BLaER1 treated with 17β-estradiol and CSF1 and Interleukin-3, amounts not matched to agents 10 nM and 100 nM (cell line): ENCODE results near the gene ZNF555.

Source experiments
- H3K27ac ChIP-seq, 11 experiments: shearing (Covaris generic); formaldehyde crosslinking; 2 replicates each; pipeline ENCODE4 v1.8.1; 2022
- H3K27me3 ChIP-seq, 11 experiments: shearing (Covaris generic); formaldehyde crosslinking; 2 replicates each; pipeline ENCODE4 v1.8.1; 2022
- H3K36me3 ChIP-seq, 11 experiments: shearing (Covaris generic); formaldehyde crosslinking; 2 replicates each; pipeline ENCODE4 v1.8.1; 2022
- H3K4me1 ChIP-seq, 10 experiments: shearing (Covaris generic); formaldehyde crosslinking; 2 replicates each; pipeline ENCODE4 v1.8.1; 2022
- H3K4me2 ChIP-seq, 11 experiments: shearing (Covaris generic); formaldehyde crosslinking; 2 replicates each; pipeline ENCODE4 v1.8.1; 2022
- H3K4me3 ChIP-seq, 10 experiments: shearing (Covaris generic); formaldehyde crosslinking; 2 replicates each; pipeline ENCODE4 v1.8.1; 2022
- H3K9ac ChIP-seq, 11 experiments: shearing (Covaris generic); formaldehyde crosslinking; 2 replicates each; pipeline ENCODE4 v1.8.1; 2022
- H3K9me3 ChIP-seq, 11 experiments: shearing (Covaris generic); formaldehyde crosslinking; replicated peaks in 1 of 11; 2 replicates each; pipeline ENCODE4 v1.8.1; 2022
- H4K20me1 ChIP-seq, 11 experiments: shearing (Covaris generic); formaldehyde crosslinking; 2 replicates each; pipeline ENCODE4 v1.8.1; 2022
- Cebpa-rat ChIP-seq, 11 experiments: shearing (Covaris generic); IDR thresholded peaks; 2 replicates each; pipeline ENCODE4 v1.8.1; 2022

ZNF555 gene

GRCh38 chr19:2798158-2798685, 43.1 kb upstream of the ZNF555 start:
- peaks cover 0 to 5% (median 0%) of the 10 kb centered on the region in 11 experiments; a peak in 2 of 22 replicates for H3K27me3 ChIP-seq
- H3K27ac ChIP-seq: peak overlapping the region in 3 of 11 experiments; percentile 8 to 48 (median 13); a peak in 5 of 22 replicates
- peaks cover 0 to 94% (median 63%) of the 10 kb centered on the region in 11 experiments; a peak in 18 of 22 replicates for H4K20me1 ChIP-seq
- peaks cover 16 to 66% (median 60%) of the 10 kb centered on the region in 10 experiments for H3K4me1 ChIP-seq
- no peaks in the 10 kb centered on the region for H3K9me3 ChIP-seq
- no peak overlapping the region for H3K4me3 ChIP-seq
- H3K36me3 ChIP-seq: peaks cover 59 to 91% (median 84%) of the 10 kb centered on the region in 11 experiments
- H3K9ac ChIP-seq: peak overlapping the region in 6 of 11 experiments; percentile 7 to 37 (median 32); a peak in 3 of 22 replicates
- TF ChIP-seq Cebpa-rat (IDR thresholded peaks at IDR 0.05): no peak
- H3K4me2 ChIP-seq: peak overlapping the region in 9 of 11 experiments; percentile 1 to 94 (median 74); a peak in 12 of 22 replicates

- TF ChIP-seq Cebpa-rat (IDR thresholded peaks at IDR 0.05): no peak
- H3K4me3 ChIP-seq: no peak overlapping the region
- H3K9ac ChIP-seq: peak overlapping the region in 5 of 11 experiments; percentile 9 to 37 (median 33); a peak in 2 of 22 replicates
- H3K9me3 ChIP-seq: no peaks in the 10 kb centered on the region
- peaks cover 56 to 91% (median 82%) of the 10 kb centered on the region in 11 experiments for H3K36me3 ChIP-seq
- peaks cover 21 to 71% (median 65%) of the 10 kb centered on the region in 10 experiments for H3K4me1 ChIP-seq
- peaks cover 0 to 95% (median 68%) of the 10 kb centered on the region in 11 experiments; a peak in 19 of 22 replicates for H4K20me1 ChIP-seq
- H3K27me3 ChIP-seq: peaks cover 0 to 10% (median 0%) of the 10 kb centered on the region in 11 experiments; a peak in 5 of 22 replicates
- H3K4me2 ChIP-seq: peak overlapping the region in 10 of 11 experiments; percentile 1 to 94 (median 57); a peak in 14 of 22 replicates
- peak overlapping the region in 3 of 11 experiments; percentile 8 to 48 (median 13); a peak in 5 of 22 replicates for H3K27ac ChIP-seq
Measured at GRCh38 chr19:2798733-2799132, 42.5 kb upstream of the ZNF555 start.

GRCh38 chr19:2799273-2800020, 41.8 kb upstream of the ZNF555 start:
- H3K4me3 ChIP-seq: no peak overlapping the region; a peak in 1 of 20 replicates
- no peak for TF ChIP-seq Cebpa-rat (IDR thresholded peaks at IDR 0.05)
- peaks cover 0 to 17% (median 0%) of the 10 kb centered on the region in 11 experiments; a peak in 5 of 22 replicates for H3K27me3 ChIP-seq
- H3K4me2 ChIP-seq: peak overlapping the region in 10 of 11 experiments; percentile 40 to 94 (median 82); a peak in 18 of 22 replicates
- H3K9me3 ChIP-seq: no peaks in the 10 kb centered on the region
- H3K36me3 ChIP-seq: peaks cover 49 to 84% (median 75%) of the 10 kb centered on the region in 11 experiments
- H3K4me1 ChIP-seq: peaks cover 28 to 77% (median 72%) of the 10 kb centered on the region in 10 experiments
- peak overlapping the region in 2 of 11 experiments; percentile 14 to 32; a peak in 1 of 22 replicates for H3K9ac ChIP-seq
- peak overlapping the region in 4 of 11 experiments; percentile 29 to 48 (median 36); a peak in 4 of 22 replicates for H3K27ac ChIP-seq
- H4K20me1 ChIP-seq: peaks cover 0 to 98% (median 73%) of the 10 kb centered on the region in 11 experiments; a peak in 19 of 22 replicates

GRCh38 chr19:2800506-2800905, 40.8 kb upstream of the ZNF555 start:
- Histone ChIP-seq H3K4me1 (peaks cover 38 to 88% (median 82%) of the 10 kb centered on the region in 10 experiments), H3K9ac (peak overlapping the region in 8 of 11 experiments; percentile 50 to 73 (median 70); a peak in 14 of 22 replicates)

GRCh38 chr19:2802826-2803225, 38.4 kb upstream of the ZNF555 start:
- no peak overlapping the region for H3K4me3 ChIP-seq
- H3K27ac ChIP-seq: no peak overlapping the region
- no peak overlapping the region for H3K9ac ChIP-seq
- H3K36me3 ChIP-seq: peaks cover 31 to 79% (median 64%) of the 10 kb centered on the region in 11 experiments; a peak in 21 of 22 replicates
- H3K4me2 ChIP-seq: peak overlapping the region in 9 of 11 experiments; percentile 76 to 97 (median 85); a peak in 17 of 22 replicates
- peaks cover 0 to 43% (median 0%) of the 10 kb centered on the region in 11 experiments; a peak in 7 of 22 replicates for H3K27me3 ChIP-seq
- H3K9me3 ChIP-seq: no peaks in the 10 kb centered on the region; a peak in 1 of 22 replicates
- no peak for TF ChIP-seq Cebpa-rat (IDR thresholded peaks at IDR 0.05)
- H3K4me1 ChIP-seq: peaks cover 38 to 98% (median 96%) of the 10 kb centered on the region in 10 experiments
- H4K20me1 ChIP-seq: peaks cover 0 to 96% (median 88%) of the 10 kb centered on the region in 11 experiments; a peak in 18 of 22 replicates

More at GRCh38 chr19:2800506-2800905, 40.8 kb upstream of the ZNF555 start:
- Histone ChIP-seq H3K4me3 (0 out of 20 replicates have a peak overlapping the region, but pooled peaks of 1 of the 10 experiments have one; percentile 6), H3K27me3 (peaks cover 0 to 27% (median 0%) of the 10 kb centered on the region in 11 experiments; a peak in 6 of 22 replicates), H3K36me3 (peaks cover 39 to 82% (median 70%) of the 10 kb centered on the region in 11 experiments), H4K20me1 (peaks cover 0 to 98% (median 83%) of the 10 kb centered on the region in 11 experiments; a peak in 19 of 22 replicates), H3K27ac (peak overlapping the region in 7 of 11 experiments; percentile 61 to 81 (median 73); a peak in 14 of 22 replicates), H3K9me3 (no peaks in the 10 kb centered on the region), H3K4me2 (peak overlapping the region; percentile 60 to 94 (median 84))
- TF ChIP-seq Cebpa-rat (IDR thresholded peaks at IDR 0.05): no peak

- Histone ChIP-seq H3K4me2 (peak overlapping the region; percentile 57 to 97 (median 85)), H3K4me1 (peaks cover 38 to 98% (median 96%) of the 10 kb centered on the region in 10 experiments), H3K27ac (peak overlapping the region in 6 of 11 experiments; percentile 25 to 73 (median 59); a peak in 12 of 22 replicates), H3K36me3 (peaks cover 30 to 79% (median 64%) of the 10 kb centered on the region in 11 experiments), H3K9ac (peak overlapping the region in 9 of 11 experiments; percentile 16 to 71 (median 56); a peak in 15 of 22 replicates), H3K9me3 (no peaks in the 10 kb centered on the region; a peak in 1 of 22 replicates), H4K20me1 (peaks cover 0 to 96% (median 87%) of the 10 kb centered on the region in 11 experiments; a peak in 18 of 22 replicates), H3K4me3 (peak overlapping the region in 4 of 10 experiments; percentile 11 to 40 (median 22); a peak in 4 of 20 replicates), H3K27me3 (peaks cover 0 to 51% (median 0%) of the 10 kb centered on the region in 11 experiments; a peak in 7 of 22 replicates)
- TF ChIP-seq Cebpa-rat (IDR thresholded peaks at IDR 0.05): no peak
Measured at GRCh38 chr19:2803486-2804155, 37.7 kb upstream of the ZNF555 start.

GRCh38 chr19:2804156-2805004, 36.9 kb upstream of the ZNF555 start:
- Histone ChIP-seq H3K4me2 (peak overlapping the region; percentile 57 to 97 (median 85)), H3K4me1 (peaks cover 38 to 98% (median 96%) of the 10 kb centered on the region in 10 experiments), H3K9me3 (no peaks in the 10 kb centered on the region; a peak in 1 of 22 replicates)

More at GRCh38 chr19:2804156-2805004, 36.9 kb upstream of the ZNF555 start:
- H3K27me3 ChIP-seq: peaks cover 0 to 59% (median 0%) of the 10 kb centered on the region in 11 experiments; a peak in 7 of 22 replicates
- H3K4me3 ChIP-seq: peak overlapping the region in 4 of 10 experiments; percentile 11 to 40 (median 22); a peak in 4 of 20 replicates
- H3K27ac ChIP-seq: peak overlapping the region in 7 of 11 experiments; percentile 17 to 73 (median 54); a peak in 13 of 22 replicates
- TF ChIP-seq Cebpa-rat (IDR thresholded peaks at IDR 0.05): no peak
- H4K20me1 ChIP-seq: peaks cover 0 to 96% (median 87%) of the 10 kb centered on the region in 11 experiments; a peak in 18 of 22 replicates
- H3K36me3 ChIP-seq: peaks cover 34 to 79% (median 64%) of the 10 kb centered on the region in 11 experiments
- peak overlapping the region in 9 of 11 experiments; percentile 16 to 71 (median 56); a peak in 14 of 22 replicates for H3K9ac ChIP-seq
